HG03060 (cell line): ENCODE results near the gene TAF6.
"Not testable (repeated sequence)": the region's sequence is repeated elsewhere in the genome, so short reads cannot be mapped to it uniquely, and the experiment has no call there.

Experiments
- ATAC-seq: cut with Tn5 transposase; IDR thresholded peaks from one replicate; pipeline ENCODE4 v1.9.1; 2021; ENCODE audit warnings: low read depth, moderate number of reproducible peaks; ENCODE audit not compliant: unreplicated experiment

TAF6 gene

GRCh38 chr7:100152937-100153666 lies 33.9 kb upstream of the TAF6 start:
- no peak for ATAC-seq

- no peak for ATAC-seq
Observed at GRCh38 chr7:100152404-100152803, 33.2 kb upstream of the TAF6 start.

- ATAC-seq: peak; percentile 99
Observed at GRCh38 chr7:100148559-100149328, 29.6 kb upstream of the TAF6 start, which contains the start of gene LAMTOR4. LAMTOR4 (plus strand) TSS chr7:100148918; CDS start chr7:100148973, 55 bp downstream.

GRCh38 chr7:100148225-100148558 lies 29.0 kb upstream of the TAF6 start:
- ATAC-seq: no peak

GRCh38 chr7:100147278-100147677 lies 28.1 kb upstream of the TAF6 start:
- ATAC-seq: no peak

GRCh38 chr7:100146350-100146749 lies 27.2 kb upstream of the TAF6 start:
- not testable (repeated sequence) for ATAC-seq

- no peak for ATAC-seq
Observed at GRCh38 chr7:100142461-100142860, 23.3 kb upstream of the TAF6 start.

- ATAC-seq: no peak
Observed at GRCh38 chr7:100141555-100141949, 22.4 kb upstream of the TAF6 start.

GRCh38 chr7:100137851-100138760 lies 18.9 kb upstream of the TAF6 start:
- no peak for ATAC-seq

- ATAC-seq: no peak
Observed at GRCh38 chr7:100132697-100133151, 13.6 kb upstream of the TAF6 start.

- no peak for ATAC-seq
Observed at GRCh38 chr7:100132126-100132525, 13.0 kb upstream of the TAF6 start.

GRCh38 chr7:100130608-100131453 lies 11.7 kb upstream of the TAF6 start:
- no peak for ATAC-seq

- not testable (repeated sequence) for ATAC-seq
Observed at GRCh38 chr7:100130220-100130607, 11.1 kb upstream of the TAF6 start.

- ATAC-seq: no peak
Observed at GRCh38 chr7:100128637-100128963, 9.4 kb upstream of the TAF6 start.

GRCh38 chr7:100127866-100128636 lies 8.9 kb upstream of the TAF6 start:
- ATAC-seq: no peak

- ATAC-seq: no peak
Observed at GRCh38 chr7:100126931-100127865, 8.0 kb upstream of the TAF6 start, which contains the start of gene MBLAC1. MBLAC1 (plus strand) TSS chr7:100126967; CDS start chr7:100127396, 429 bp downstream.

- no peak for ATAC-seq
Observed at GRCh38 chr7:100126239-100126930, 7.2 kb upstream of the TAF6 start.
